Sigmoid colon (tissue), 7 donors: ENCODE results near the gene CDC42EP2. TPM values are rescaled to one million over a fixed set of nuclear protein-coding genes. Genes with fewer than 3 reads are reported as not detected.

ENCODE experiments used
- DNase-seq: peaks from one replicate; pipeline ENCODE4 v3.0.0-alpha.2; 2019
- H3K27ac ChIP-seq, 4 donors: fragments of 200-600 bp; sonication (generic); one replicate each; pipeline ENCODE4 v1.5.1; 2016 to 2019; ENCODE audit warnings: mild to moderate bottlenecking in 1 of 4
- H3K27me3 ChIP-seq, 3 donors: fragments of 200-600 bp; sonication (generic); one replicate each; pipeline ENCODE4 v1.5.1; 2019; ENCODE audit warnings: mild to moderate bottlenecking in 1 of 3
- H3K36me3 ChIP-seq, 4 donors: fragments of 200-600 bp; sonication (generic); one replicate each; pipeline ENCODE4 v1.5.1; 2016 to 2019
- H3K4me1 ChIP-seq, 4 donors: fragments of 200-600 bp; sonication (generic); one replicate each; pipeline ENCODE4 v1.5.1; 2017 to 2019
- H3K4me3 ChIP-seq, 4 donors: fragments of 200-600 bp; sonication (generic); one replicate each; pipeline ENCODE4 v1.5.1; 2017 to 2019; ENCODE audit warnings: mild to moderate bottlenecking in 2 of 4, moderate library complexity in 1 of 4
- H3K9me3 ChIP-seq, 4 donors: fragments of 200-600 bp in 3 of 4; sonication (generic) in 3 of 4; one replicate each; pipeline versions ENCODE4 v1.5.1 to v1.6.1; 2013 to 2019
- CTCF ChIP-seq, 4 experiments: fragments of 450-650 bp in 3 of 4; fragments of 200-600 bp in 1 of 4; IDR thresholded peaks; one replicate each; pipeline ENCODE4 v1.5.1; 2016 to 2019; ENCODE audit warnings: antibody characterized with exemption in 4 of 4, mild to moderate bottlenecking in 3 of 4, moderate library complexity in 2 of 4
- EP300 ChIP-seq, 4 donors: sonication (generic); formaldehyde crosslinking; IDR thresholded peaks; one replicate each; pipeline ENCODE4 v1.6.1; 2017; ENCODE audit warnings: antibody characterized with exemption in 4 of 4
- POLR2A ChIP-seq, 2 donors: fragments of 450-650 bp; IDR thresholded peaks; one replicate each; pipeline ENCODE4 v1.6.1; 2016; ENCODE audit warnings: antibody characterized with exemption in 2 of 2, mild to moderate bottlenecking in 2 of 2, moderate library complexity in 2 of 2
- POLR2AphosphoS5 ChIP-seq, 4 donors: sonication (generic); formaldehyde crosslinking; IDR thresholded peaks; one replicate each; pipeline ENCODE4 v1.6.1; 2017; ENCODE audit warnings: antibody characterized with exemption in 4 of 4
- WGBS, 2 donors: extraction: QIAGEN DNeasy Blood & Tissue Kit; methylation state at CpG; one replicate each; pipeline ENCODE4 v1.1.7; 2013; 5-methylcytosine and 5-hydroxymethylcytosine counted together
- intact Hi-C: fragments of 100-400 bp; cut with DNase I; formaldehyde crosslinking; loops from one replicate; pipeline ENCODE4 v1.15.1; 2023
- polyA plus RNA-seq, 3 donors: library from polyadenylated mRNA; stranded (reverse); fragments of 200-250 nt; gene quantifications; one replicate each; pipeline ENCODE4 v1.2.3, GENCODE V29; 2013
- total RNA-seq, 4 donors: library from RNA; depleted of rRNA; stranded (reverse); fragments of >200 nt; gene quantifications; one replicate each; pipeline ENCODE4 v1.1.0, GENCODE V29; 2016
- donor health status: healthy with polysubstance abuse.
- donor health status: Bipolar disorder and iron deficiency.
- donor health status: healthy.

CDC42EP2 gene, protein sequence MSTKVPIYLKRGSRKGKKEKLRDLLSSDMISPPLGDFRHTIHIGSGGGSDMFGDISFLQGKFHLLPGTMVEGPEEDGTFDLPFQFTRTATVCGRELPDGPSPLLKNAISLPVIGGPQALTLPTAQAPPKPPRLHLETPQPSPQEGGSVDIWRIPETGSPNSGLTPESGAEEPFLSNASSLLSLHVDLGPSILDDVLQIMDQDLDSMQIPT
- total RNA-seq (10 to 100 TPM; 11.0 to 29.1 (median 16.5) TPM), polyA plus RNA-seq (10 to 100 TPM in 2 of 3 donors, 1 to 10 TPM in 1; 8.8 to 15.0 (median 11.4) TPM)

GRCh38 chr11:65314501-65315203, at the start of gene CDC42EP2:
Gene CDC42EP2, plus strand, starts transcription at chr11:65314866. Its CDS starts 6,033 bp downstream, at chr11:65320899.
- 0 to 1% methylated on average over 74 of the region's 74 CpGs for WGBS, 2 donors
- no peaks in the 10 kb centered on the region for H3K27me3 ChIP-seq
- peak within 1 kb of the TSS; percentile 95 to 98 (median 98) for H3K27ac ChIP-seq
- H3K36me3 ChIP-seq = no peaks in the 10 kb centered on the region
- H3K9me3 ChIP-seq = no peaks in the 10 kb centered on the region
- peak within 1 kb of the TSS; percentile 78 to 94 (median 82) for H3K4me3 ChIP-seq
- peak; percentile 94 for DNase-seq
- peaks cover 0 to 79% (median 66%) of the 10 kb centered on the region in 4 donors for H3K4me1 ChIP-seq
- TF ChIP-seq POLR2A (IDR thresholded peaks at IDR 0.05) (peak; percentile 65 to 73), EP300 (IDR thresholded peaks at IDR 0.05) (no peak), POLR2AphosphoS5 (IDR thresholded peaks at IDR 0.05) (peak; percentile 88 to 97 (median 95))
- intact Hi-C loops = loop anchor here (1.0 kb wide), 1 partner anchor 39 kb away; no protein-coding TSS in a partner anchor

DNA sequence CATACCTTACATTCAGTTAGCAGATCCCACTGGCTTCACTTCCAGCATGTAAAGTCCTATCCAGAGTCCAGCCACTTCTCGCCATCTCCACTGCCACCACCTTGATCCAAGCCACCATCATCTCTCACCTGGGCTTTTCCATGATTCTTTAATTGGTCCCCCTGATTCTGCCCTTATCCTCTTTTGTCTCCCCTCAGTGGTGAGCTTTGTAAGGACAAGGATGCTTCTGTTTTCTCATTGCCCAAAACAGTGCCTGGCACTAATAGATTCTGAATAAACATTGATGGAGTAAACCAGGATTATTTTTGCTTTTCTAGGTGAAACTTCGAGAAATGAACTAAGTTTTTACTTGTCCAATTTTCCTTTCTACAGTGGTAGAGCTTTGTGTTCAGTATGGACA, 48.5 kb upstream of the CDC42EP2 start:
- WGBS, 2 donors = 89 to 95% methylated on average over 2 of the region's 2 CpGs
- TF ChIP-seq POLR2AphosphoS5 (IDR thresholded peaks at IDR 0.05) = no peak
- no peak for TF ChIP-seq EP300 (IDR thresholded peaks at IDR 0.05)
- no peak for TF ChIP-seq CTCF (IDR thresholded peaks at IDR 0.05)
- DNase-seq = no peak
- peaks cover 0 to 15% (median 10%) of the 10 kb centered on the region in 4 donors for H3K4me1 ChIP-seq
- H3K9me3 ChIP-seq = no peaks in the 10 kb centered on the region
- H3K36me3 ChIP-seq = peaks cover 0 to 34% (median 4%) of the 10 kb centered on the region in 4 donors
- intact Hi-C loops = loop anchor here (10.0 kb wide), 1 partner anchor 249 kb away; no protein-coding TSS in a partner anchor
- H3K4me3 ChIP-seq = no peak overlapping the region
- H3K27me3 ChIP-seq = no peaks in the 10 kb centered on the region
- H3K27ac ChIP-seq = no peak overlapping the region

DNA sequence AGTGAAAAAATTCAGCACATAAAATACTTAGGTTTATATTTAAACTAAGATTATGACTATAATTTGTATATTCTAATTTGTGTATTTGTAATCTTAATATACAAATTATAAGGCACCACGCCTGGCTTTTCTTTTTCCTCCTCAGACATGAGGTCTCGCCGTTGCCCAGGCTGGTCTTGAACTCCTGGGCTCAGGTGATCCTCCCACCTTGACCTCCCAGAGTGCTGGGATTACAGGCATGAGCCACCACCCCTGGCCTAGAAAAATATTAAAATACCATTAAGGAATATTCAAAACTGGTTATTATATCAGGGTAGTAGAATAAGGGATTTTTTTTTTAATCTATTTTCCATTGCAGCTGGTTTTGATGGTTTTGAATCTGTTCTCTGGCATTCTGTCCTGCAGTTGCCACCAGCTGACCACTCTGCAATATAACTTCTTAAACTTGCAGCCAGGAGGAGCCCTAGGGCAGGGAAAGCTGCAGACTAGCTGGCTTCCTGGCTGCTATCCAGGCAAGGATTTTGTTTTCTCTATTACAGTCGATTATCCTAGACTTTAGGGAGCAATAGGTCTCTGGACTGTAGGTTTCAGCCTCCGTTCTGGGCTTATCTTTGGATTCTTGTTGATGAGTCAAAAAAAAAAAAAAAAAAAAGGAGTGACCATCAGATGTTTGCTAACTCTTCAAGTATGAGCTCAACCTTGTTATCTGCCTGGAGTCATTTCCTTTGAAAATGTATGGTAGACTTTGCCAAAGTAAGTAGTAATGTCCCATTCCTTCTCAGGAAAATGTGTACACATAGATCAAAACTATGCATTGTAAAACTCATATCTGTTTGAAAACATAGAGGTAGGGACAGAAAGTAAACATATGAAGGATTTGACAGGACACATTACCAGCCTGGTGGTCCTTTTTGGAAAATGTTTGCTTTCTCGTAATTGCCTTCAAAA, 39.7 kb upstream of the CDC42EP2 start:
- Histone ChIP-seq H3K4me1 (peaks cover 0 to 39% (median 33%) of the 10 kb centered on the region in 4 donors), H3K4me3 (no peak overlapping the region), H3K27me3 (no peaks in the 10 kb centered on the region), H3K27ac (peak overlapping the region in 2 of 4 donors; percentile 32 to 58), H3K36me3 (peaks cover 0 to 15% (median 4%) of the 10 kb centered on the region in 4 donors), H3K9me3 (no peaks in the 10 kb centered on the region)
- no peak for TF ChIP-seq POLR2A (IDR thresholded peaks at IDR 0.05)
- TF ChIP-seq CTCF (IDR thresholded peaks at IDR 0.05) = peak; percentile 77 to 93 (median 90)
- no peak for TF ChIP-seq EP300 (IDR thresholded peaks at IDR 0.05)
- TF ChIP-seq POLR2AphosphoS5 (IDR thresholded peaks at IDR 0.05) = peak; percentile 56 to 90 (median 74)
- WGBS, 2 donors = 11 to 53% methylated on average over 6 of the region's 6 CpGs
- intact Hi-C loops = loop anchor here (1.0 kb wide), 2 partner anchors 40 to 55 kb away; no protein-coding TSS in a partner anchor
- peak; percentile 93 for DNase-seq

DNA sequence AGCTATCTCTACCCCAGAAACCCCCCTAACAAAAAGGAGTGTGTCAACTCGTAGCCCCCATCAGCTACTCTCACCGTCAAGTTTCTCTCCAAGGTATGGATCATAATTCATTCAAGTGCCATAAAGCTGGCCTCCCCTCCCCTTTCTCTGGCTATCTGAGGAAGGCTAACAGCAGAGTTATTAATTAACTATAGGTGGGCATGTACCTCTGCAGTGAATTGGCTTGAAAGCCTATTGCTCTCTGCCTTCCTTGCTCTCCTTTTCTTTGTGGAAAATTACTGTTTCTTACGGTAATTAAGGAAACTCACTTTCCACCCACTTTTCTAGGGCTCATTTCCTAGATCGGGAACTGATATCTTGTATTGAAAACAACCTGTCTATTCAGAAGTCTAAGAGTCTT, 38.8 kb upstream of the CDC42EP2 start:
- Histone ChIP-seq H3K27ac (peak overlapping the region in 2 of 4 donors; percentile 32 to 58), H3K27me3 (no peaks in the 10 kb centered on the region), H3K4me1 (peaks cover 0 to 41% (median 36%) of the 10 kb centered on the region in 4 donors), H3K4me3 (no peak overlapping the region), H3K36me3 (peaks cover 0 to 7% (median 1%) of the 10 kb centered on the region in 4 donors), H3K9me3 (no peaks in the 10 kb centered on the region)
- DNase-seq = peak; percentile 30
- intact Hi-C loops = loop anchor here (1.0 kb wide), 2 partner anchors 39 to 54 kb away; no protein-coding TSS in a partner anchor
- 18 to 71% methylated on average over 4 of the region's 4 CpGs for WGBS, 2 donors
- no peak for TF ChIP-seq POLR2AphosphoS5 (IDR thresholded peaks at IDR 0.05)
- TF ChIP-seq CTCF (IDR thresholded peaks at IDR 0.05) = no peak
- no peak for TF ChIP-seq POLR2A (IDR thresholded peaks at IDR 0.05)
- no peak for TF ChIP-seq EP300 (IDR thresholded peaks at IDR 0.05)
